T-cell (primary cell): ENCODE results near the gene ZNF670. TPM values are rescaled to one million over a fixed set of nuclear protein-coding genes. Genes with fewer than 3 reads are reported as not detected.
"Not testable (repeated sequence)": the region's sequence is repeated elsewhere in the genome, so short reads cannot be mapped to it uniquely, and the experiment has no call there.

ENCODE experiments used
- ATAC-seq, 4 experiments: fragments of 200-7000 bp in 3 of 4; fragments of 150-1000 bp in 1 of 4; cut with Tn5 transposase; replicated peaks in 1 of 4; 1 replicate in 3 of 4; 2 replicates in 1 of 4; pipeline ENCODE4 v1.10.0; 2021; ENCODE audit warnings: moderate library complexity in 3 of 4, mild to moderate bottlenecking in 2 of 4, moderate number of reproducible peaks in 1 of 4
- CTCF ChIA-PET, 2 donors: fragments of 300-600 bp; sonication (Branson Sonifier 250); formaldehyde crosslinking; loops; one replicate each; lab custom pipeline; 2022; ENCODE audit warnings: antibody characterized with exemption in 2 of 2; lab: Charles Lee
- POLR2A ChIA-PET, 2 donors: fragments of 300-600 bp; sonication (Branson Sonifier 250); formaldehyde crosslinking; loops; one replicate each; lab custom pipeline; 2022; ENCODE audit warnings: antibody characterized with exemption in 2 of 2; lab: Charles Lee
- DNase-seq, 35 experiments: peaks; one replicate each; pipeline versions ENCODE4 v3.0.0 to v3.0.0-alpha.2; 2013 to 2023
- H3K27ac ChIP-seq: one replicate; pipeline ENCODE4 v1.5.1; 2013; ENCODE audit warnings: low read length
- H3K27me3 ChIP-seq, 2 experiments: replicated peaks in 1 of 2; 1 replicate in 1 of 2; 2 replicates in 1 of 2; pipeline versions ENCODE4 v1.6.1 to v1.7.0; 2013; ENCODE audit warnings: low read length in 1 of 2, mixed read lengths in 1 of 2; ENCODE audit not compliant: control insufficient read depth in 2 of 2, insufficient read depth in 2 of 2; ENCODE audit errors: extremely low read depth in 1 of 2
- H3K36me3 ChIP-seq, 2 donors: 1 replicate in 1 of 2; 2 replicates in 1 of 2; pipeline versions ENCODE4 v1.6.1 to v1.7.0; 2013; ENCODE audit warnings: low read length in 1 of 2; ENCODE audit not compliant: control insufficient read depth in 2 of 2, insufficient read depth in 1 of 2; ENCODE audit errors: extremely low read depth in 1 of 2
- H3K4me1 ChIP-seq, 2 experiments: 1 replicate in 1 of 2; 2 replicates in 1 of 2; pipeline versions ENCODE4 v1.6.1 to v1.7.0; 2013; ENCODE audit warnings: low read length in 2 of 2, mixed read lengths in 1 of 2; ENCODE audit not compliant: insufficient read depth in 2 of 2, control insufficient read depth in 1 of 2; ENCODE audit errors: extremely low read depth in 1 of 2
- H3K4me3 ChIP-seq, 2 donors: 1 replicate in 1 of 2; 2 replicates in 1 of 2; pipeline versions ENCODE4 v1.5.1 to v1.7.0; 2013; ENCODE audit warnings: mild to moderate bottlenecking in 2 of 2, low read length in 1 of 2, moderate library complexity in 1 of 2; ENCODE audit not compliant: control insufficient read depth in 1 of 2; ENCODE audit errors: extremely low read depth in 1 of 2
- H3K9me3 ChIP-seq: 2 replicates; pipeline ENCODE4 v1.7.0; 2013
- H3K27ac Mint-ChIP-seq, 2 donors: one replicate each; pipeline ENCODE4 v1.8.0; 2020 to 2021; ENCODE audit warnings: mild to moderate bottlenecking in 2 of 2, mixed read lengths in 2 of 2
- H3K27me3 Mint-ChIP-seq, 2 donors: one replicate each; pipeline ENCODE4 v1.8.0; 2021 to 2022; ENCODE audit warnings: mixed read lengths in 2 of 2
- H3K36me3 Mint-ChIP-seq: one replicate; pipeline ENCODE4 v1.8.0; 2021; ENCODE audit warnings: mixed read lengths
- H3K4me1 Mint-ChIP-seq, 3 donors: one replicate each; pipeline ENCODE4 v1.8.0; 2020 to 2022; ENCODE audit warnings: mixed read lengths in 3 of 3, mild to moderate bottlenecking in 1 of 3
- H3K4me3 Mint-ChIP-seq, 3 donors: one replicate each; pipeline ENCODE4 v1.8.0; 2020 to 2022; ENCODE audit warnings: mild to moderate bottlenecking in 3 of 3, mixed read lengths in 3 of 3, moderate library complexity in 3 of 3
- H3K9me3 Mint-ChIP-seq, 3 donors: one replicate each; pipeline ENCODE4 v1.8.0; 2020 to 2022; ENCODE audit warnings: mixed read lengths in 3 of 3
- WGBS: methylation state at CpG from one replicate; pipeline ENCODE4 v1.1.5; 2013; ENCODE audit warnings: missing lambda C conversion rate; ENCODE audit not compliant: insufficient coverage; 5-methylcytosine and 5-hydroxymethylcytosine counted together
- total RNA-seq, 35 experiments: library from RNA in 6 of 35; stranded (reverse) in 6 of 35; fragments of 120-200 nt in 1 of 35; gene quantifications; one replicate each; pipeline versions ENCODE4 v1.2.1 to v1.2.4 and lab custom pipeline; 2013 to 2026

The ZNF670 gene
- total RNA-seq, 5 donors from 2014 or later (not counting 1 experiment from before 2014, with no cell fraction given): 0.78 to 2.5 (median 1.7) TPM

DNA sequence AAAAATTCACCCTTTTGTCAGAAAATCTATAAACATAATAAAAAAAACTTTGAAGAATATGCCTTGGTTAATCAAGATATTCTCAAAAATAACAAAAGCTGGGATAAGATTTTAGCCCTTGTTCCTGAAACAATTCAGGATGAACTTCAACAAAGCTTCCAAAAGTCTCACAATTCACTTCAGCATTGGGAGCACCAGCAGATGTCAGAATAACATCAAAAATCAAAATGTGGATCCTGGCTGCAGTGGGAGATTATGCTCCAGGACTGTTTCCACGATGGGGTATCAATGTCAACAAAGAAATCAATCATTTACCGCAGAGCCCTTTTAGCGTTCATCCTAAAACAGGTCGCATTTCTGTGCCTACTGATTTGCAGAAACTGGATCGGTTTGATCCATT lies 35.2 kb downstream of the ZNF670 start:
- no peaks in the 10 kb centered on the region for H3K4me1 ChIP-seq
- ChIA-PET POLR2A (no interaction called here), CTCF (no interaction called here)
- ATAC-seq (no peak), DNase-seq (no peak)
- Mint-ChIP-seq H3K4me1 (no peaks in the 10 kb centered on the region), H3K9me3 (peaks cover 7 to 61% (median 57%) of the 10 kb centered on the region in 3 donors), H3K4me3 (no peak overlapping the region), H3K36me3 (peaks cover 72% of the 10 kb centered on the region), H3K27ac (no peak overlapping the region), H3K27me3 (no peaks in the 10 kb centered on the region)
- peaks cover 23% of the 10 kb centered on the region for H3K9me3 ChIP-seq
- no peak overlapping the region for H3K4me3 ChIP-seq
- H3K36me3 ChIP-seq: peaks cover 0 to 7% of the 10 kb centered on the region in 2 donors
- 95% methylated on average over 2 of the region's 5 CpGs for WGBS
- no peak overlapping the region for H3K27ac ChIP-seq
- H3K27me3 ChIP-seq: no peaks in the 10 kb centered on the region

DNA sequence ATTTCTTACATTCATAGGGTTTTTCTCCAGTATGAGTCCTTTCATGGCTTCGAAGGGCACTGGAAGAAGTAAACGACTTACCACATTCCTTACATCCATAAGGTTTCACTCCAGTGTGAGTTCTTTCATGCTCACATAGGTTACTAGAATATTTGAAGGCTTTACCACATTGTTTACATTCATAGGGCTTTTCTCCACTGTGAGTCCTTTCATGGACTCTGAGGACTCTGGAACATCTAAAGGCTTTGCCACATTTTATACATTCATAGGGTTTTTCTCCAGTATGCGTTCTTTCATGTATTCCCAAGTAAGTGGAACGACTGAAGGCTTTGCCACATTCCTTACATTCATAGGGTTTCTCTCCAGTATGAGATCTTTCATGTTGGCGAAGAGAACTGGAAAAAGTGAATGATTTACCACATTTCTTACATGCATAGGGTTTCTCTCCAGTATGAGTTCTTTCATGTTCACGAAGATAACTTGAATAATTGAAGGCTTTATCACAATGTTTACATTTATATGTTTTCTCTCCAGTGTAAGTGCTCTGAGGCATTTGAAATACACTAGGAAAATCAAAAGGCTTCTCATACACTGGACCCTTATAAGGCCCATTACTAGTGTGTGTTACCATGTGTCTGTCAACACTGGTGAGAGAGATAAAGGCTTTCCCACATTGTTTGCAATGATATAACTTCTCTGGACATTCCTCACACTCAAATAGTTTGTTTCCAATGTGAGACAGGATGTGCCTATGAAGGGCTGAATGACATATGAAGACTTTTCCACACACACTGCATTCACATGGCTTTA lies 40.9 kb downstream of the ZNF670 start:
- Mint-ChIP-seq H3K27ac (no peak overlapping the region), H3K27me3 (no peaks in the 10 kb centered on the region), H3K36me3 (peaks cover 79% of the 10 kb centered on the region), H3K9me3 (peaks cover 17 to 61% (median 55%) of the 10 kb centered on the region in 3 donors), H3K4me3 (no peak overlapping the region), H3K4me1 (no peaks in the 10 kb centered on the region)
- no peak overlapping the region for H3K4me3 ChIP-seq
- peaks cover 33% of the 10 kb centered on the region for H3K9me3 ChIP-seq
- H3K36me3 ChIP-seq: peaks cover 4 to 17% of the 10 kb centered on the region in 2 donors
- 100% methylated on average over 1 of the region's 6 CpGs for WGBS
- ATAC-seq (no peak), DNase-seq (no peak)
- H3K27me3 ChIP-seq: no peaks in the 10 kb centered on the region
- no peaks in the 10 kb centered on the region for H3K4me1 ChIP-seq
- no peak overlapping the region for H3K27ac ChIP-seq
- POLR2A ChIA-PET: no interaction called here
- CTCF ChIA-PET: no interaction called here

DNA sequence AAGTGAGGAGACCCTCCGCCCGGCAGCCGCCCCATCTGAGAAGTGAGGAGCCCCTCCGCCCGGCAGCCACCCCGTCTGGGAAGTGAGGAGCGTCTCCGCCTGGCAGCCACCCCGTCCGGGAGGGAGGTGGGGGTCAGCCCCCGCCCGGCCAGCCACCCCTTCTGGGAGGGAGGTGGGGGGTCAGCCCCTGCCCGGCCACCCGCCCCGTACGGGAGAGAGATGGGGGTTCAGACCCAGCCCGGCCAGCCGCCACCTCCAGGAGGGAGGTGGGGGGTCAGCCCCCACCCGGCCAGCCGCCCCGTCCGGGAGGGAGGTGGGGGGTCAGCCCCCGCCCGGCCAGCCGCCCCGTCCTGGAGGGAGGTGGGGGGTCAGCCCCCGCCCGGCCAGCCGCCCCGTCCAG lies 46.3 kb downstream of the ZNF670 start:
- H3K4me3 ChIP-seq, POLR2A ChIA-PET: not testable (repeated sequence)

More for the DNA sequence above, 46.3 kb downstream of the ZNF670 start:
- H3K4me3 Mint-ChIP-seq, H3K4me1 Mint-ChIP-seq, H3K27me3 ChIP-seq, H3K27me3 Mint-ChIP-seq, CTCF ChIA-PET, ATAC-seq, H3K27ac ChIP-seq, H3K36me3 ChIP-seq, H3K27ac Mint-ChIP-seq, H3K4me1 ChIP-seq, DNase-seq, H3K9me3 ChIP-seq: not testable (repeated sequence)
- WGBS: no CpG with 5 or more reads among the region's 30 CpGs
- Mint-ChIP-seq H3K9me3 (peaks cover 26 to 65% (median 50%) of the 10 kb centered on the region in 3 donors), H3K36me3 (peaks cover 43% of the 10 kb centered on the region)

Other genes with a start within 250 kb of the ZNF670 start
- 10 to 100 TPM; 41.6 to 60.3 (median 53.6) TPM for gene AHCTF1, start 146.9 kb downstream of the ZNF670 start, total RNA-seq
- not detected for gene ZNF695, start 70.8 kb downstream of the ZNF670 start, total RNA-seq
- 10 to 100 TPM; 11.0 to 13.7 (median 12.8) TPM for gene ZNF669, start 25.5 kb upstream of the ZNF670 start, total RNA-seq
- 10 to 100 TPM; 17.0 to 22.1 (median 18.3) TPM for gene ZNF124, start 93.2 kb upstream of the ZNF670 start, total RNA-seq
- not detected for gene VN1R5, start 177.3 kb upstream of the ZNF670 start, total RNA-seq